Inferior parietal cortex (tissue), 1 donor: ENCODE results near the gene HTR6.

ENCODE experiments used
- DNase-seq: peaks from one replicate; pipeline ENCODE4 v3.0.0-alpha.2; 2016; ENCODE audit errors: extremely low spot score

The HTR6 gene

DNA sequence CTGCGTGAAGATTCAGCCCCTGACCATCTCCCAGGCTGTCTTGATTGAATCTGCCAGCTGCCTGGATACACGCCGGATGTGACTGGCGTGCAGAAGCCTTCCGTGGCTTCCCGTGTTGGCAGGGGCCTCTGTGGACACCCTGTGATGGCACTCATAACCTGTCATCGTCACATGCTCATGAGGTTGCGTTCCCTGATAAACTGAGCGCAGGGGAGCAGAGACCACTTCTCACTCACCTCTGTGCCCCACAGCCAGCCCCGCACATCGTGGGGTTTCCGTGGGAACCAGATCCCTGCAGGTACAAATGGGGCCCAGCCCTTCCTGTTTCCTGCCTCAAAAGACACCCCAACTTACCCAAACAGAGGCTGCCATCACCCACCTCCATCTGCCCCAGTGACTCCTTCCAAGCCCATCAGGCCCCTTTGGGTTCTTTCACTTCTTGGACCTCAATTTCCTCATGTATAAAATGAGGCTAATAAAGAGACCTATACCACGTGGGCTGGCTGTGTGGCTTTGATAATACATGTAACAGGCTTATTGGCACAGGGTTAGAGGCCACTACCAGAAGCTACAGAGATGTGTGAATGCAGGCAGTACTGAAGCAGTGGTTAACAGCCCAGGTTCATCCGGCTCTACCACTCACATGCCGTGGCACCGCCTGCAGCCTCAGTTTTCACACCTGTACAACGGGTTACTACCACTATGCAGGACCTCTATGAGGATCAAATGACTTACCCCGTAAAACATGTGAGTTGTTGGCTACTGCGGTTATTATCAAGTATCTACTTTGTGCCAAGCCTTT, 23.6 kb downstream of the HTR6 start:
- no peak for DNase-seq

DNA sequence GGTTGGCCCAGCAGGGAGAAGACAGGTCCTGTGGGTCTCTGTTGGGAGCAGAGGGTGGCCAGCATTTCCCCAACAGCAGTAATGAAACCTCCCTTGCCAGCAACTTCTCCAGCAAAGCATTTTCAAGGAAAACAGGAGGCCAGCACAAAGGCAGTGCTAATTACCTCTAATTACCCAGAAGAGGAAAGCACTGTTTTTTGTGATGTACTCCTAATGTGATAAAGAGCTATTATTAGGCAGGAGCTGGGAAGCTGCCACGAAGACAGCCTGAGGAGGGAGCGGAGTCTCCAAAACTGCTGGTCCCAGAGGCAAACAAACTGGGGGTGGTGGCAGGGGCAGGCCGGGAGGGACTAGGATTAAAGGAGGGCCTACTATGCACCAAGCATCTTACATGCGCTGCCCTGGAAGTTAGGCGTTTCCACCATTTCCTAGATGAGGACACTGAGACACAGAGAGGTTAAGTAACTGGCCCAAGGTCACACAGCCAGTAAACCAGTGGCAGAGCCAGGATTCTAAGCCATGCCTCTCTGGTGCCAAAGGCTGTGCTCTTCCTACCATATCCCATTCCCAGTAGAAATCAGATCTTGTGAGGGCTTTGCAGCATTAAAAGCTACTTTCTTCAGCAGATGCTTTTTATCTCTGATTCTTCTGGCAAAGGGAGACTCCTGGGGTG, 24.5 kb downstream of the HTR6 start:
- DNase-seq, result no peak

DNA sequence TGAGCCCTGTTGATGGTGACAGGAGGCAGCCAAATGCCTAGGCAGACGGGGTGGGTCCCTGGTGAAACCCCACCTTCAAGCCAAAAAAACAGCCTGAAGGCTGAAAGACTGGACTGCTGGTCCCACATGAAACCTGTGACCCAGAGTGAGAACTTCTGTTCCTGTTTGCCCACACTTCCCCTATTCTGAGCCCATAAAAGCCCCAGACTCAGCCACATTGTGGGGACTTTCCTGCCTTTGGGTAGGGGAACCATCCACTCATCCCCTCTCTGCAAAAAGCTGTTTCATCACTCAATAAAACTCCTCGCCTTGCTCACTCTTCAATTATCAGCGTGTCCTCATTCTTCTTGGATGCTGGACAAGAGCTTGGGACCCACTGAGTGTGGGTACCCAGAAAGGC, 25.2 kb downstream of the HTR6 start:
- DNase-seq, result no peak

DNA sequence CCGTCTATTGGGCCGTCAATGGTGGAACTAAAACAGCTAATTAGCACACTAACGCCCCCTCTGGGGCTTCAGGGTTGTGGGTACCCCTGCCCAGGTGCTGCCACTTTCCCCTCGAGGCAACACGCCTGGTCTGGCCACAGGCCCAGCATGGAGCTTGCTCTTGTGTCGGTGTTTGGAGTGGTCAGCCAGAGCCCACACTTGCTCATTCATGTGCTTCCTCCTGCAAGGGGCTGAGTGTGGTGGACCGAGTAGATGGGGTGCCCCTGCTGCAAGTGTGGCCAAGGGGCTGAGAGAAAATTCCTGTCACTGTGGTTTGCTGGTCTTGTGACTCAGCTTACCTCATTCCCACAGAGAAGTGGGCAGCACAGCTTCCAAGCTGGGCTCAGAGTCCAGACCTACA, 25.7 kb downstream of the HTR6 start:
- no peak for DNase-seq

DNA sequence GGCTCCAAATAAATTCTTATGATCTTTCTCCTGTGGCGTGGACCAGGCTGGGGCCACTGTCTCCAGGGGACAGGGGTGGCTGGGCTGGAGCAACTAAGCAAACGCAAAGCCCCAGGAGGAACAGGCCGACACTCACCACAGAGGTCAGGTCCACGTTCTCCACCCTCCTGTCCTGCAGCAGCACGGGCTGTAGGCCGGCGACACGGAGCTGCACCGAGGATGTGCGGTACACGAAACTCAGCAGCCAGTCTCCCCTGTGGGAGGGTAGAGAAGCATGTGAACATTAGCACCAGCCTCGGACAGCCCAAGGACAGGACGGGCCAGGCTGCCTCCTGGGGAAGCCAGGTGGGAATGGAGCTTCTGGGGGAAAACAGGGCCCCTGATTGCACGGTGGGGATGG, 29.6 kb downstream of the HTR6 start:
- no peak for DNase-seq

DNA sequence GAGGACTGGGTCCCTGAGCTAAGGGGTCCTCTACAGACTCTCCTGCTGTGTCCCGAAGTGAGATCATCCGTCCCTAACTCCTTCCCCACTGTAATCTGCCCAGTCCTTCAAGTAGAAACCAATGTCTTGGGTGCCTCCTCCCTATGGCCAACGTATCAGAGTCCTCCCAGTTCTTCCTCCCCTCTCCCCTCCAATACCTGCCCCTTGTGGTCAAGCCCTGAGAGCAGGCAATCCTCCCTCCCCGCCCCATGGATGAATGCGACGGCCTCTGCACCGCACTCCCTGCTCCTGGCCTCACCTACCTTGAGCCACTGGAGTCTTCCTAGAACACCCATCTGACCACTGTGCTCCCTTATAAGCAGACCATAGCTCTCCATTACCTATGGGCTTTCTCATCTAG, 31.1 kb downstream of the HTR6 start:
- DNase-seq, result no peak

DNA sequence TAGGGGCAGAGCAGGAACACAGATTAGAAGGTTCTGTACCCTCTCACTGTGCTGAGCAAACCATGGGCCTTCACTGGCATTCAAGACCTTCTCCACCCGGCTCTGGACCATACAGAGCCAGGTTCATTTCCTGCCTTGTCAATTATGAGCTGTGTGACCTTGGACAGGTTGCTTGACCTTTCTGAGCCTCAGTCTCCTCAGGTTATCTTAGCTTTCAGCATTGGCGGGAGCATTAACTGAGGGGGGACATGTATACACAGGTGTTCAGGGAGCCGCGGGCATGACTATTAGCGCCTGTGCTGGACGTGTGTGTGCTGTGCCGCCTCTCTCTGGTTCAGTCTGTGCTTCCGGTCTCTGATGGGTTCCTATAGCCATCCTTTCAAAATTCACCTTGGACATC, 32.1 kb downstream of the HTR6 start:
- DNase-seq, result no peak

DNA sequence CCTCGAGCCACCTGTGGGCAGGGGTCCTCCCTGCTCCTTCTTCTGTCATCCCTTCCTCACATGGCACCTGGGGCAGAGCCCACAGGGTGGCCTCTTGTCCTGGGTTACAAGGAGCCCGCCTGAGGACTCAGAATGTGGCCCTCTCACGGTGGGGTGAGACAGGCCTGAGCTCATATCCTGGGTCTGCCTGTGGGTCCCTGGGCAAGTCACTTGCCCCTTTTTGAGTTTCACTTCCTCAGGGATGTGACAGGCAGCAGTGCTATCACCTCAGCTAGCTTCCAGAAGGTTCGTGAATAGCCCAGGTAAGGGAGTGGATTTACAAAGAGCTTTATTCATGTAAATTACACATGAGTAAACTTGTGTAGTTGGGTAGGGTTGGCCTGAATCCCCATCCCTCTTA, 33.5 kb downstream of the HTR6 start:
- no peak for DNase-seq

DNA sequence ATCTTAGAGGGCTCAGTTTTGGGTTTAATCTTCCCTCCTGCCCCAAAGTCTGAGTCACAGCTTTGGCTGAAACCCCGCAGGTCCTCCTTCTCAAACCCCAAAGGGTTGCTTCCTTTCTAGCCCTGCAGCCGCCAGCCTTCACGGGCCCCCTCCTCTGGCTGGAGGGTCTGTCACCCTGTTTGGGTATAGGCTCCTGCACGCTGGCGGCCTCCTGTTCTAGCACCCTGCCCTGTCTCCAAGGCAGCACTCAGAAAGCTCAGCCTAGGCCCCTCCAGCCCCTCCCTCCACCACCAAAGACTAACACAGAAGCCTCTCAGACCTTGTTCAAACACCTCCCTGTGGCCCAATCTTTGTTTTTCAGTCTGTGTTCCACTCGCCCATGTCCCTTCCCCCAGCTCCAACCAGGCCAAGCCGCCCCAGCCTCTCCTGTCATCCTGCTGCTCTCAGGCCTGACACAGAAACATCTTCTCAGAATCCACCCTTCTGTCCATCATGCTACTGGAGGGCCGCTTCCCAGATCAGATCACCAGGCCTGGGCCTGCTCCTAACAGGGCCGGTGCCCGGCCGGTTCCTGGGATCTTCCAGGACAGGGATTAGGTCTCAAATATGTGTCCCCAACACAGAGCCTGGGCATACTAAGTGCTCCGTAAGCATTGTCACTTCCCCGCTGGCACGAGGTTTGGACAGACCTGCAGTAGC, 35.6 kb downstream of the HTR6 start:
- DNase-seq, result no peak

DNA sequence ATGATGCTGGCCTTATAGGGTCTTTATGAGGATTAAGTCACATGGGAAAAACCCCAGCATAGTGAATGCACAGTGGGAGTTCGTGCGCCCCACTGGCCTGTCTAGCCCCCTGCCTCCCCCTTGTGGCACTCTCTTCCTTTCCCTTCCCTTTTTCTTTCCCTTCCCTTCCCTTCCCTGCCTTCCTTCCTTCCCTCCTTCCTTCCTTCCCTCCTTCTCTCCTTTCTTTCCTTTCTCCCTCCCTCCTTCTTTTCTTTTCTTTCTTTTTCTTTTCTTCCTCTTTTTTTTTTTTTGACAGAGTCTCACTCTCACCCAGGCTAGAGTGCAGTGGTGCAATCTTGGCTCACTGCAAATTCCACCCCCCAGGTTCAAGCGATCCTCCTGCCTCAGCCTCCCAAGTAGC, 38.6 kb downstream of the HTR6 start:
- no peak for DNase-seq

DNA sequence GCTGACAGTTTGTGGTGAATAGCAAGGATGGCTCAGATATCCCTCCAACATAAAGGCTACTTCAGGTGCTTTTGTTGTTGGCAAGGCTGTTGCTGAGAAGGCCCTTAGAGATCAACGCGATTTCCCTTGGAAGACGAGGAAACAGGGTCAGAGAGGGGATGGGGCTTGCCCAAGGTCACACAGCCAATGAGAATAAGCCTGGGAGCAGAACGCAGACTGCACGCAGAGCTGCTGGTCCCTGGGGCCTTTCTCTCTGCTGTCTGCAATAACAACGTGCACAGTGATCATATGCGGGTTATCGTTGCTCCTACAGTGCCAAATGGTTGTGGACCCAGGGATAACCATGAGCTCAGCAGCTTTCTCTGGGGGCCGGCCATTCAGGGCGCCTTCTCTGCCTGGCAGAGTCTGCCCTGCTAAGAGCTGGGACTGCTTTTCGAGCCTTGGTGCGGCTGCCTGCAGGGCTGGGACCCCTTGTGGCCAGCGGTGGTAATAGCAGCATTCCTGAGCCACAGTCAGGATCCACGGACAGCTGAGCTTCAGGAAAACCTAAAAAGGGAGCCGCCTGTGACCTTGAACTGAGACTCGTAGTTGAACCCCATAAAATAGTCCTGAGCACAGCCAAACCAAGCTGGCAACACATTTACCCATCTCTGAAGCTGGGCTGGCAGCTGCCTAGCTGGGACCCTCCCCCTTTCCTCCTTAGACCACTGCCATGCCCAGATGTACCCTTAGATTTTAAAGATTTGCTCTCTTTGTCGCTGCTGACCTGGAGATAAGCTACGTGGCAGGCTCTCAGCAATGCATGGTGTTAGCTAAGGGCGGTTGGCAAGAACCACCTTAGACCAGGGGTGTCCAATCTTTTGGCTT, 39.8 kb downstream of the HTR6 start:
- peak; percentile 74 for DNase-seq

DNA sequence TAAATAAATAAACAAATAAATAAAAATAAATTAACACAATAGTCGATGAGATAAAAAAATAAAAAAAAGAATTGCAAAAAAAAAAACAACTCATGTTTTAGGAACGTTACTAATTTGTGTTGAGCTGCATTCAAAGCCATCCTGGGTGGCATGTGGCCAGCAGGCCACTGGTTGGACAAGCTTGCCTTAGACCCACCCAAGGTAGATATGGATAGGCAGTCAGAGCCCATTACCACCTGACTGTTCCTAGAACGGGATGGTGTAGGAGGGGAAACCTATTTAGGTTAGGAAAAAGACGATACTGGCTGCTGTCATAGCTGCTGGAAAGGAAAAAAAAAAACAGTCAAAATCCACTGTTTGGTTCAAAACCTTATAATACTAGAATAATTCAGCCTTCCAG, 40.8 kb downstream of the HTR6 start:
- DNase-seq, result no peak

DNA sequence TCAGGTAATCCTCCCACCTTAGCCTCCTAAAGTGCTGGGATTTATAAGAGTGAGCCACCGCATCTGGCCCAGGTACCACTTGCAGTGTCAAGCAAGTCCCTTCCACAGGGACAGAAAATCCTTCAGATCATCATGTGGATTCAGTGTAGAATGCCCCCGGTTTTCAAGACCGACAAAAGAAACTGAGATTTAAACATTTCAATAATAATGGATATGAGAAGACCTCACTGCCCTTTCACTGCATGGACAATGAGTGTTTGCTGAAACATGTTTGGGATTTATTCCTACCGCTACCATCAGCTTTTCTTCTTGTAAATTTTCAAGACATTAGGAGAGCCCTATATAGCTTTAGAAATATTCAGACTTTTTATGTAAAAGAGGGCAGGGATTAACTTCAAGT, 41.5 kb downstream of the HTR6 start:
- DNase-seq, result no peak

DNA sequence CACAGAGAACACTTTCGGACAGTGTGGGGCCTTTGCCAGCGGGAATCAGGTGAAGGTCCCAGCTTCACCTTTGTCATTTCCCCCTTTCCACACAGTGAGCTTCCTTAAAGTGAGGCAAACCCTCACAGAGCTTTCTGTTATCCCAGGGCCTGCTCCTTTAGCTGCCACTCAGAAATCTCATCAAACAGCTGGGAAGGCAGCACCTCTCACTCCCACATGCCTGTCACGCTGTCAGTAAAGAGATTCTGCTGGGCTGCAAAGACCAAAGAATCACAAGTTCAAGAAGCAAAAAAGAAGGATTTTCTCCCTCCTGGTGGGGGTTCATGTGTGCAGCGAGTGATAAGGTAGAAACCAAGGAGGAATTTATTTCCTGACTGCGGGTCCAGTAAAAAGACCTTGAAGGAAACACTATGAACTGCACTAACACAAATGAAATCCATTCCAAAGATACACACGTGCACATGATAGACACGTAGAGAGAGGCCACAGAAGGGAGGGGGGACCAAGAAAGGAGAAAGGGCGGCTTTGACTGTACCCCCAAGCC, 44.0 kb downstream of the HTR6 start:
- no peak for DNase-seq

DNA sequence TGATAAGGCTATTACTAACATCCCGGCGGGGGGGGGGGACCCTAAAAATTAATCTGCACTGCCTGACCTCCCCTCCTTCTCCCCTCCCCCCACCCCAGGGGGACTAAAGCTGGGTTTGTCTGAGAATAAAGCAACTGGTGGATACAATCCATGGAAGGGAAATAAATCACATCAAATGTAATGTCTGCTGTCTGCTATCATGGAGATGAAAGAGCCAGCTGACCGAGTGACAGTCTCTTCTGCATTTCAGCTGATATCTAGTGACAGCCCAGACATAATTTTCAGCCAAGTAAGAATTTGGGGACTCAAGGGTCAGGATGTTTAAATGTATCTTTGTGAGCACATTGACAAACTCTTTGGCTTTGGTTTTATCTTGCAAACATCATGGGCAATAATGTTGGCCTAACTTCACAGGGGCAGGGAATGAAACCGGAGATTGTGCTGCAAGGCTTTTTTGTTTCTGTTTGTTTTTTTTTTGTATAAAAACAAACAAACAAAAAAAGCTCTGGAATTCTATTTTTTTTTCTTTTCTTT, 44.7 kb downstream of the HTR6 start:
- no peak for DNase-seq

DNA sequence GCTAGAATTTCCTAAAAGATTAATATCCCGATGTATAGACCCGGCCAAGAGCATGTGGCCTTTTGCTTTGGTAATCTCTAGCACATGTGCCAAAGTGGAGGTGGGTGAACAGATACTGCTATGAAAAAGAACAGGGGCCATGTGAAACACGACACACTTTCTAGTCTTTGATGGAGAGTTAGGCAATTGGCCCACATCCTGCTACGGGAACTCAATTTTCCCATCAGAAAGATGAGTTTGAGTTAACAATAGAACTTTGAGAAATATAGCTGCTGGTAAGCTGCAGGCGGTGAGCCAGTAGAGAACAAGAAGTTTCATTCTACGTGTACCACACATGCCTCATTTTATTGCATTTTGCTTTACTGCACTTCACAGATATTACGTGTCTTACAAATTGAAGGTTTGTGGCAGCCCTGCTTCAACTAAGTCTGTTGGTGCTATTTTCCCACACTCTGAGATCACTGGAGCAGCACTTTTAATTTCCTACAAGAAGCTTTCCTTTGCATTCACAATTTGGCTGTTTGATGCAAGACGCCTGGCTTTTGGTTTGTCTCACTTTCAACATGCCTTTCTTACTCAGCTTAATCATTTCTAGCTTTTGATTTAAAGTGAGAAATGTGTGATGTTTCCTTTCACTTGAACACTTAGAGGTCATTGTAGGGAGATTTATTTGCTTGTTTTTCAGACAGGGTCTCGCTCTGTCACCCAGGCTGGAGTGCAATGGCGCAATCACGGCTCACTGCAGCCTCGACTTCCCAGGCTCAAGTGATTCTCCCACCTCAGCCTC, 46.3 kb downstream of the HTR6 start:
- DNase-seq, result no peak

DNA sequence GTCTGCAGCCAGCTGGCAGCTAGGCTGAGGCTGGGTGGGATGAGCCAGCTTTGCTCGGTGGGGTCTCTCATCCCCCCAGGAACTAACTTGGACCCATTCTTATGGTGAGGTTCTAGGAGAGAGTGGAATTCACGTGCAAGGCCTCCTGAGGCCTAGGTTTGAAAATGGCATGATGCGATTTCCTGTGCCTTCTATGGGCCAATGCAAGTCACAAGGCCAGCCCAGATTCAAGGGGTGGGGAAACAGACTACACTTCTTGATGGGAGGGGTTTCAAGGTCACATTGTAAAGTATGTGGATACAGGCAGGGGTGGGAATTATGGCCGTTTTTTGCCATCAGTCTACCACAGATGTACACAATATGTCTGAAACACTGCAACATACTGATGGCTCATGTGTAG, 48.3 kb downstream of the HTR6 start:
- DNase-seq, result no peak

DNA sequence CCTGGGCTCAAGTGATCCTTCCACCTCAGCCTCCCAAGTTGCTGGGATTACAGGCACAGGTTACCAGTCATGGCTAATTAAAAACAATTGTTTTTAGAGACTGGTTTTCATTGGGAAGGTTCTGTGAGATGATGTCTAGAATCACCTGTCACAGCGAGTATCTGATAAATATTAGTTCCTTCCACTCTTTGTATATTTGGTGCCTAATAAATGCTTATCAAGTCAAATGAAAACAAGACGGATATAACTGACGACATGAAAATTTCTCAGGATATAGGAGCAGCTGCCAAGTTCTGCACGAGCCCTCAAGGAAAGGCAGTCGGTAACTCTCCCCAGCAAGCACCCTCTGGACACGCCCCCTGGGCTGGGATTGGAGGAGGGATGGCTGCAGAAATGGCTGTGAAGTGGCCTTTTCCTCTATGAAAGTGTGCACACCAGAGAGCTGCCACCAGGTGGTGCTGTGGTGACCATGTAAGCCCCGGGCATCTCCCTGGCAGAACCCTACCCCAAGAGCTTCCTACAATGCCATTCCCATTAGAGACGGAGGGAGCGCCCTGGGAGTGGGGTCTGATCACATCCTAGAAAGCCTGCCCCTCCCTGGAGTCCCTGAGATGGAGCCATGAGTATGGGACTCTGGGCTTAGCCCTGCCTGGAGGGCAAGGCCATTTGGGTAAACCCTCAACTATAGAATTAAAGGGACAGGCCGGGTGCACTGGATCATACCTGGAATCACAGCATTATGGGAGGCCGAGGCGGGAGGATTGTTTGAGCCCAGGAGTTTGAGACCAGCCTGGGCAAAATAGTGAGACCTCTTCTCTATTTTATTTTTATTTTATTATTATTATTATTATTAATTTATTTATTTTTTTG, 50.9 kb downstream of the HTR6 start:
- peak; percentile 82 for DNase-seq

DNA sequence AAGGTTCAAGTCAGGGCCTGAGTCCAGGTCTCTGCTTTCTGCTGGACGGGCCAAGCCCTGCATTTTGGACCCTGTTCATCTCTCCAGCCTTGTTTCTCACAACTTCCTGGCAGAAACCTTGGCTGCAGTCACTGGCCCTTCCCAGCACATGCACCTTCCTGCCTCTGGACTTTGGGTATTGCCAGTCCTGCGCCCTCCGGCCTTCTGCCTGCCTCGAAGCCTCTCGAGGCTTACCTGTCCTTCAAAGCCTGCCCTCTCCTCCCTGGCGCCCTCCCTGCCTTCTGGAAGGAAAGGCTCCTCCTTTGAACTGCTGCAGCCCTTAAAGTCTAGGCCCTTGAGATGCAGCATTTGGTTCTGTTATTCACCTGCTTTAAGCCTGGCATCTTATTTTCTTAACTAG, 52.8 kb downstream of the HTR6 start:
- no peak for DNase-seq

DNA sequence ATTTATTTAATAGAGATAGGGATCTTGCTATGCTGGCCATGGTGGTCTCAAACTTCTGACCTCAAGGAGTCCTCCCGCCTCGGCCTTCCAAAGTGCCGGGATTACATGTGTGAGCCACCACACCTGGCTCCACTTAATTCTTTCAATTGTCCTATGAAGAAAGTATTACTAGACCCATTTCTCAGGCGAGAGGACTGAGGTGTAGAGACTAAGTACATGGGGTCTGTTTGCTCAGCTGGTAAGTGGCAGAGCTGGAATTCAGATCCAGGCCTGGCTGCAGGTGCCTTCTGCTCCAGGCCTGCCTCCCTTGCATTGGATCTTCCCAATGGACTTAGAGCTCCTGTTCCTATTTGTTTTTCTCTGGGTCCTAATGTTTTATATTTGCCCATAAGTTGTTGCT, 55.5 kb downstream of the HTR6 start:
- DNase-seq, result no peak
